HCT116 (cell line): ENCODE data around the gene NR2C2. TPM values are rescaled to one million over a fixed set of nuclear protein-coding genes. Genes with fewer than 3 reads are reported as not detected.

Source experiments
- ATAC-seq: fragments of 200-7000 bp; cut with Tn5 transposase; 2 replicates; pipeline ENCODE4 v1.9.1; 2020; ENCODE audit warnings: mild to moderate bottlenecking, moderate library complexity
- BruUV-seq: library from RNA; stranded (reverse); fragments of 400-500 nt; replicated peaks from 2 replicates; lab custom pipeline; 2021; lab: Mats Ljungman, UMichigan
- CTCF ChIA-PET: fragments of 300-600 bp; sonication (Branson Sonifier 250); formaldehyde crosslinking; loops from one replicate; lab custom pipeline; 2021; ENCODE audit warnings: antibody characterized with exemption; lab: Charles Lee
- POLR2A ChIA-PET: fragments of 300-600, 350-600 bp; sonication (Branson Sonifier 250); formaldehyde crosslinking; loops from one replicate; lab custom pipeline; 2021; ENCODE audit warnings: antibody characterized with exemption; lab: Charles Lee
- RAD21 ChIA-PET, 2 experiments: fragments of 300-600 bp; sonication (Branson Sonifier 250); formaldehyde crosslinking; loops; one replicate each; lab custom pipeline; 2023; ENCODE audit warnings: low total read pairs in 2 of 2; ENCODE audit not compliant: uncharacterized antibody in 2 of 2, unreplicated experiment in 2 of 2, low non-redundant PET in 1 of 2; lab: Charles Lee
- DNase-seq: peaks from one replicate; pipeline ENCODE4 v3.0.0-alpha.2; 2010; ENCODE audit warnings: low read depth, low spot score
- H2AFZ ChIP-seq: fragments of 200-600 bp; shearing (Covaris generic), sonication (generic); 2 replicates; pipeline ENCODE4 v1.6.1; 2017; ENCODE audit warnings: low read depth, mixed run types, mixed read lengths, antibody characterized with exemption, low read length; ENCODE audit not compliant: poor library complexity, severe bottlenecking
- H3K27ac ChIP-seq: 2 replicates; pipeline ENCODE4 v1.5.1; 2012; ENCODE audit warnings: low read depth, low read length
- H3K27me3 ChIP-seq: fragments of 200-600 bp; sonication (generic); 2 replicates; pipeline ENCODE4 v1.6.1; 2016; ENCODE audit warnings: mixed run types, low read length, mixed read lengths; ENCODE audit not compliant: insufficient read depth
- H3K36me3 ChIP-seq, 2 experiments: fragments of 200-500 bp in 1 of 2; fragments of 200-600 bp in 1 of 2; sonication (Bioruptor generic) in 1 of 2; sonication (generic) in 1 of 2; 2 replicates each; pipeline versions ENCODE4 v1.5.1 to v1.6.1; 2014 to 2016; ENCODE audit warnings: low read length in 2 of 2, inconsistent platforms in 1 of 2, mixed read lengths in 1 of 2, mixed run types in 1 of 2; ENCODE audit not compliant: insufficient read depth in 2 of 2, control insufficient read depth in 1 of 2
- H3K4me1 ChIP-seq, 2 experiments: fragments of 200-600 bp in 1 of 2; sonication (generic) in 1 of 2; 2 replicates each; pipeline versions ENCODE4 v1.5.1 to v1.6.1; 2012 to 2017; ENCODE audit warnings: low read length in 2 of 2, inconsistent platforms in 1 of 2, mild to moderate bottlenecking in 1 of 2, mixed read lengths in 1 of 2, mixed run types in 1 of 2, moderate library complexity in 1 of 2; ENCODE audit not compliant: insufficient read depth in 2 of 2, control insufficient read depth in 1 of 2
- H3K4me2 ChIP-seq: fragments of 200-600 bp; sonication (generic); 2 replicates; pipeline ENCODE4 v1.6.1; 2017; ENCODE audit warnings: mixed run types, low read length, mixed read lengths
- H3K4me3 ChIP-seq, 2 experiments: fragments of 200-600 bp in 1 of 2; sonication (generic) in 1 of 2; replicated peaks in 1 of 2; 2 replicates each; pipeline ENCODE4 v1.5.1; 2011 to 2016; ENCODE audit warnings: low read length in 2 of 2, control low read depth in 1 of 2, low read depth in 1 of 2, mild to moderate bottlenecking in 1 of 2, mixed read lengths in 1 of 2, mixed run types in 1 of 2
- H3K79me2 ChIP-seq: fragments of 200-600 bp; sonication (generic); 2 replicates; pipeline ENCODE4 v1.6.1; 2017; ENCODE audit warnings: mild to moderate bottlenecking, mixed run types, low read length, moderate library complexity, mixed read lengths; ENCODE audit not compliant: insufficient read depth
- H3K9ac ChIP-seq: fragments of 200-600 bp; sonication (generic); 2 replicates; pipeline ENCODE4 v1.6.1; 2016; ENCODE audit warnings: low read length, mixed read lengths
- H3K9me2 ChIP-seq: fragments of 200-600 bp; sonication (generic), shearing (Covaris generic); 2 replicates; pipeline ENCODE4 v1.6.1; 2017; ENCODE audit warnings: mixed run types, mild to moderate bottlenecking, moderate library complexity; ENCODE audit not compliant: insufficient read depth
- H3K9me3 ChIP-seq, 2 experiments: fragments of 200-500 bp in 1 of 2; fragments of 200-600 bp in 1 of 2; sonication (Bioruptor generic) in 1 of 2; sonication (generic) in 1 of 2; 2 replicates each; pipeline ENCODE4 v1.6.1; 2014 to 2017; ENCODE audit warnings: low read length in 2 of 2, mixed read lengths in 2 of 2, inconsistent platforms in 1 of 2, low read depth in 1 of 2, mild to moderate bottlenecking in 1 of 2, mixed run types in 1 of 2, moderate library complexity in 1 of 2; ENCODE audit not compliant: control insufficient read depth in 1 of 2, insufficient read depth in 1 of 2
- H4K20me1 ChIP-seq: fragments of 200-600 bp; sonication (generic), shearing (Covaris generic); 2 replicates; pipeline ENCODE4 v1.6.1; 2017; ENCODE audit warnings: mixed run types, mild to moderate bottlenecking, moderate library complexity; ENCODE audit not compliant: insufficient read depth
- JUND ChIP-seq: IDR thresholded peaks from 2 replicates; pipeline ENCODE4 v1.6.1; 2012
- SRF ChIP-seq: IDR thresholded peaks from 2 replicates; pipeline ENCODE4 v1.6.1; 2012; ENCODE audit warnings: low read depth
- intact Hi-C: fragments of 100-400 bp; cut with micrococcal nuclease; formaldehyde crosslinking; loops from 2 replicates; pipeline ENCODE4 v1.10.0; 2022
- total RNA-seq: library from RNA; stranded (reverse); gene quantifications from one replicate; pipeline ENCODE4 v1.2.1, GENCODE V29; 2021; ENCODE audit not compliant: unreplicated experiment
- TF ChIP-seq, protein P1 (sequence below): IDR thresholded peaks from 2 replicates; pipeline ENCODE4 v1.6.1; 2012

The NR2C2 gene
- total RNA-seq, 1 experiment from 2014 or later, result 45.0 TPM

DNA sequence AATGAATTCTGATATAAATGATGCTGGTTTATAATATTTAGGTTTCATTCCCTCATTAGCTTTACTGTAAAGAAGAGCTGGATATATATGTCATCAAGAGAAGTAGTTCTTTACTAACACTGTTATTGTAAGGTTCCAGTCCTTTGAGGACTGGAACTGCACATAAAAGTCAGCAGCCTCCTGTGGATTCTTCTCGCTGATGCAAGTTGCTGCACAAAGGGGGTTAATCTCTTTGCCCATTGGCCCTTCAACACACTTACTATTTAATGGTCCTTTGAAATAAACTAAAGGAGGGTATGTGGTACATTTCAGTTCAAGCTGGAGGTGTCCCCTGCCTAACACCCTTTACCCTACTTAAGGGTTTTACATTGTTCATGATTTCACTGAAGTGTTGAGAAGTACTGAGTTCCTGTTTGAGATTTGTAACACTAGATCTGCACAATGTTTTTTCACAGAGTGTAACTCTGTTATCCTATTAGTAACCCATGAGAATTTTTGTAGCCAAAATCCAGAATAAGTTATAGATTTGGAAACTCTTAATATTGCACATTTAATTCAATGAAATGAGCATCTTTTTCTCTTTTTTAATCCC, 43.9 kb downstream of the NR2C2 start:
- no peaks in the 10 kb centered on the region for H3K9me2 ChIP-seq
- DNase-seq, result no peak
- no peak overlapping the region for H3K9ac ChIP-seq
- H3K9me3 ChIP-seq, result no peaks in the 10 kb centered on the region
- peaks cover 63% of the 10 kb centered on the region for H3K79me2 ChIP-seq
- no peak overlapping the region for H3K4me2 ChIP-seq
- no peak for ATAC-seq
- H3K27me3 ChIP-seq, result no peaks in the 10 kb centered on the region
- no peak overlapping the region for H2AFZ ChIP-seq
- POLR2A ChIA-PET, result no interaction called here
- H4K20me1 ChIP-seq, result 0 out of 2 replicates have a peak, but pooled peaks cover 6% of the 10 kb centered on the region
- no peak overlapping the region for H3K4me3 ChIP-seq
- H3K4me1 ChIP-seq, result peaks cover 9 to 11% of the 10 kb centered on the region in 2 experiments; a peak in 2 of 4 replicates
- no peak for TF ChIP-seq JUND
- TF ChIP-seq, protein P1, sequence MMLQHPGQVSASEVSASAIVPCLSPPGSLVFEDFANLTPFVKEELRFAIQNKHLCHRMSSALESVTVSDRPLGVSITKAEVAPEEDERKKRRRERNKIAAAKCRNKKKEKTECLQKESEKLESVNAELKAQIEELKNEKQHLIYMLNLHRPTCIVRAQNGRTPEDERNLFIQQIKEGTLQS, result no peak
- TF ChIP-seq, all 23 proteins: peak for 0
- H3K27ac ChIP-seq, result no peak overlapping the region
- CTCF ChIA-PET, result no interaction called here
- no TSS peak for BruUV-seq
- intact Hi-C loops, result no loop called here
- RAD21 ChIA-PET, result no interaction called here
- no peaks in the 10 kb centered on the region for H3K36me3 ChIP-seq

DNA sequence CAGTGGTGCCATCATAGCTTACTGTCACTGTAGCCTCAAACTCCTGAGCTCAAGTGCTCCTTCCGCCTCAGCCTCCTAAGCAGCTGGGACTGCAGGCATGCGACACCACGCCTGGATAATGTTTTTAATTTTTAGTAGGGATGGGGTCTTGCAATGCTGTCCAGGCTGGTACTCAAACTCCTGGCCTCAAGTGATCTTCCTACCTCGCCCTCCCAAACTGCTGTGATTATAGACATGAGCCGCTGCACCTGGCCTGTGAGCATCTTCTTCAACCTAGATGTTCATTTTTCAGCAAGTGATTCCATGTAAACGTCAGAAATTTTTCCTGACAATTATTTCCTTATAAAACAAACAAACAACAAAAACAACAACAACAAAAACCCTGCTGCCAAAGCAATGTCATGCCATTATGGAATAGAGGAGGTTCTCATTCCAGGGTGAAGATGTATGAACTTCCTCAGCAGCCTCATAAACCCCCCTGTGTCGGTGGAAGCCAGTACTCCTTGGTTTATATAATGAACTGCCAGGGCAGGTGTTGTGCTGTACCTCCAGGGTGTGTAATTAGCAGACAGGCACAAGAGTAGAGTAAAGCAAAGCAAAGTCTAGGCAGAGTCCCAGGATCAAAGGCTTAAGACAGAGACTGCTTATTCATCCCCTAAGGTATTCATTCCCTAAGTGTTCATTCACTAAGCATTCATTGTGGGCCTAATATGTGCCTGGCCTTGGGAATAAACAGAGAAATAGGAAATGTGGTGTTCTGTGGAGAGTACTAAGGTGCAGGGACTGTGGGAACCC, 44.6 kb downstream of the NR2C2 start:
- ATAC-seq (peak; percentile 11; the same call in 1 of the 2 replicates), DNase-seq (no peak)
- H3K36me3 ChIP-seq, result no peaks in the 10 kb centered on the region
- no peaks in the 10 kb centered on the region for H3K9me3 ChIP-seq
- H2AFZ ChIP-seq, result no peak overlapping the region
- H3K9ac ChIP-seq, result no peak overlapping the region
- H3K27ac ChIP-seq, result no peak overlapping the region
- ChIA-PET CTCF (no interaction called here), RAD21 (no interaction called here), POLR2A (no interaction called here)
- no peak overlapping the region for H3K4me3 ChIP-seq
- H3K79me2 ChIP-seq, result peaks cover 64% of the 10 kb centered on the region
- 0 out of 2 replicates have a peak, but pooled peaks cover 6% of the 10 kb centered on the region for H4K20me1 ChIP-seq
- no TSS peak for BruUV-seq
- intact Hi-C loops, result no loop called here
- H3K4me2 ChIP-seq, result no peak overlapping the region
- no peaks in the 10 kb centered on the region for H3K9me2 ChIP-seq
- TF ChIP-seq SRF (no peak), JUND (no peak)
- TF ChIP-seq, protein P1, result no peak
- H3K27me3 ChIP-seq, result no peaks in the 10 kb centered on the region
- peaks cover 9 to 11% of the 10 kb centered on the region in 2 experiments; a peak in 2 of 4 replicates for H3K4me1 ChIP-seq
